NCI-H1694 treated with DMSO at 0.1 percent for 48 hours (cell line): Measurements from ENCODE around the gene GLYATL1B.
"Not testable (repeated sequence)": the region's sequence is repeated elsewhere in the genome, so short reads cannot be mapped to it uniquely, and the experiment has no call there.

Experiments used
- DNase-seq: peaks from one replicate; lab custom pipeline; 2025; lab: John Stamatoyannopoulos, UW

The GLYATL1B gene

GRCh38 chr11:59095972-59096575, 10.0 kb downstream of the GLYATL1B start:
- not testable (repeated sequence) for DNase-seq

DNA sequence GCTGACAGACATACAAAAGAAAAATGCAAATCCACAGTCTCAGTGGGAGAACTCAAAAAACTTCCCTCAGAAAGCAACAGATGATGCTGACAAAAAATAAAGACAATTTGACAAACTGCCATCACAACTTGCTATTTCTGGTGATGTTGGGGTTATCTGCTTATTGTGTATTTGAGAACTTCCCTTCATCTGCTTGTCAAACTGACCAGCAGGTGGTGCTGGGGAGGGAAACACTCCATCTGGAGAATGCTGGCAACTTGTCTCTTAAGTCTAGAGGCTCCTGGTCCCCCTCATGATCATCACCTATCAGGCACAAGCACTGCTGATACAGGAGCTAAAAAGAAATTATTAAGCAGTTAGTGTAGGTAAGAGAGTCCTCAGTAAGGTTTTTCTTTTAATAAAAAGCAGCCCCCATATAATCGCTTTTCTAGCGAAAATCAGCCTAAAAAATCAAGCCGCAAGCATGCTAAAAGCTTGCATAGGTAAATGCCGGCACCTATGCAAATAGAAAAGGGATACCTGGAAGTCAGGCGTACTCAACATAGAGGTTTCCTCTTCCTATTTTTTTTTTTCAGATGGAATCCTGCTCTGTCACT, 11.1 kb downstream of the GLYATL1B start:
- peak; percentile 34 for DNase-seq

- not testable (repeated sequence) for DNase-seq
Measured at GRCh38 chr11:59097938-59098337, 11.8 kb downstream of the GLYATL1B start.

GRCh38 chr11:59102259-59102765, 16.2 kb downstream of the GLYATL1B start:
- DNase-seq = no peak

GRCh38 chr11:59106363-59107336, 20.5 kb downstream of the GLYATL1B start, which contains the start of gene FAM111B:
Gene FAM111B (plus strand): TSS chr11:59107237. CDS start chr11:59109626, 2,389 bp downstream.
- DNase-seq = peak; percentile 93

GRCh38 chr11:59107721-59108120, 21.6 kb downstream of the GLYATL1B start:
- DNase-seq = peak; percentile 1

DNA sequence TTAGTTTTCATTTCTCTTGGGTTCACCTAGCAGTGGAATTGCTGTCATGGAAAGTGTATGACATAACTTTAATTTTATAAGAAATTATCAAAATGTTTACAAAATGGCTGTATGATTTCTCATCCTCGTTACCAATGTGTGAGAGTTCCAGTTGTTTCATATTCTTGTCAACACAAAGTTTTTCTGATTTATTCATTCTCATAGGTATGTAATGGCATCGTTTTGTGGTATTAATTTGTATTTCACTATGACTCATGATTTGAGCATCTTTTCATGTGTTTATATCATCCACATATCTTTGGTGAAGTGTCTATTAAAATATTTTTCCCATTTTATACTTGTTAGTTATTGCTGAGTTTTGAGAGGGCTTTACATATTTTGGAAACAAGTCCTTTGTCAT, 26.4 kb downstream of the GLYATL1B start:
- no peak for DNase-seq

- no peak for DNase-seq
Measured at GRCh38 chr11:59114344-59114743, 28.2 kb downstream of the GLYATL1B start.

DNA sequence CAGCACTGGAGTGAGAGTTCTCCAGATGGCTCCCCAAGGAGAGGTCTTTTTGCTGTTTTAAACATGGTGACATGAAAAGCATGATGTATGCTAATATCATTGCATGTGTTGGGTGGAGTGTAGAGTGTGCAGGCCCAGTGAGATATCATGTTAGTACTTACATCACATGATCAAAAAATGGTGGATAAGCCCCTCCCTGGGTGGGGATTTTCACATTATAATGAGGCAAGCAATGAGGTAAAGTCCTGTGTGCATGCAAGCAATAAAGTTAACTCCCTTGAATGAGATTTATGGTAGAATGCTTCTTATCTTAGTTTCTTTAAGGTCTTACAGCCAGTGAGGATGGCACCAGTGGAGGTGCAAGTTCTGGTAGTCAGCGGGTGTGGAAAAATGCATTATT, 29.4 kb downstream of the GLYATL1B start:
- no peak for DNase-seq

DNA sequence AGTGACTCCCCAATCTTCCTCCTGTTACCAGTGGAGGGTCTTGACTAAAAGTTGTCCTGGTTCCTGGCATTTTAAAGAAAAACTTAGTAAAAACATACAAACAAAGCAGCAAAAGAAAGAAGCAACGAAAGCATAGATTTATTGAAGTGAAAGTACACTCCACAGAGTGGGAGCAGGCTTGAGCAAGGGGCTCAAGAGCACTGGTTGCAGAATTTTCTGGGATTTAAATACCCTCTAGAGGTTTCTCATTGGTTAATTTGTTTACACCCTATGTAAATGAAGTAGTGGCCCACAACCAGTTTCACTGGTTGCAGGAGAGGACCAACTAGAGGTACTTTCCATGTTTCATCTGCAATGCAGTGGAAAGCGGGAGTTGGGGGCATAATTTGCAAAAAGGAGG, 31.7 kb downstream of the GLYATL1B start:
- DNase-seq = no peak

GRCh38 chr11:59119826-59120225, 33.7 kb downstream of the GLYATL1B start:
- DNase-seq = no peak

GRCh38 chr11:59135648-59136461, 49.7 kb downstream of the GLYATL1B start:
- DNase-seq = peak; percentile 38

- not testable (repeated sequence) for DNase-seq
Measured at GRCh38 chr11:59136551-59136950, 50.4 kb downstream of the GLYATL1B start.

GRCh38 chr11:59137190-59137589, 51.1 kb downstream of the GLYATL1B start:
- DNase-seq = no peak

DNA sequence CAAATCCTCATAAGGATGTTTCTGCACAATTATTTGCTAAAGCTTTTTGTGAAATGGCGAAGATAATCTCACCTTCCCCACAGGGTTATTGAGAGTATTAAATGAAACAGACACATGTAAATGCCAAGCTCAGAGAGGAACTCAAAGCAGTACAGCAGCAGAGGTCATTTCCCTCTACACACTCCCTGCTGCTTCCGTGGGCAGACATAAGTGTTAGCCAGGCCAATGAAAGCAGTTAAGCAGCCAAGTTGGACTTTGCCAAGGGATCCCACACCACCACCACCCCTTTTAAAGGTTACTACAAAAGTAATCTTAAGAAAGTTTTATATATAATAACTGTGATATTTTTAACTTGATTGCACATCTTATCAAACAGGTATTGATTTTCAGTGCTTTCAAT, 52.5 kb downstream of the GLYATL1B start:
- DNase-seq = no peak

DNA sequence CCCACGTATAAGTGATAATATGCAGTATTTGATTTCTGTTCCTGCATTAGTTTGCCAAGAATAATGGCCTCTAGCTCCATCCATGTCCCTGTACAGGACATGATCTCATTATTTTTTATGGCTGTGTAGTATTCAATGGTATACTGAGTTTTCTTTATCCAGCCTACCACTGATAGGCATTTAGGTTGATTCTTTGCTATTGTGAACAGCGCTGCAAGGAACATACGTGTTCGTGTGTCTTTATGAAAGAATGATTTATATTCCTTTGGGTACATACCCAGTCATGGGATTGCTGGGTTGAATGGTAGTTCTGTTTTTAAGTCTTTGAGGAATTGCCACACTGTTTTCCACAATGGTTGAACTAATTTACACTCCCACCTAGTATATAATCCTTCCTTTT, 55.1 kb downstream of the GLYATL1B start:
- DNase-seq = no peak

DNA sequence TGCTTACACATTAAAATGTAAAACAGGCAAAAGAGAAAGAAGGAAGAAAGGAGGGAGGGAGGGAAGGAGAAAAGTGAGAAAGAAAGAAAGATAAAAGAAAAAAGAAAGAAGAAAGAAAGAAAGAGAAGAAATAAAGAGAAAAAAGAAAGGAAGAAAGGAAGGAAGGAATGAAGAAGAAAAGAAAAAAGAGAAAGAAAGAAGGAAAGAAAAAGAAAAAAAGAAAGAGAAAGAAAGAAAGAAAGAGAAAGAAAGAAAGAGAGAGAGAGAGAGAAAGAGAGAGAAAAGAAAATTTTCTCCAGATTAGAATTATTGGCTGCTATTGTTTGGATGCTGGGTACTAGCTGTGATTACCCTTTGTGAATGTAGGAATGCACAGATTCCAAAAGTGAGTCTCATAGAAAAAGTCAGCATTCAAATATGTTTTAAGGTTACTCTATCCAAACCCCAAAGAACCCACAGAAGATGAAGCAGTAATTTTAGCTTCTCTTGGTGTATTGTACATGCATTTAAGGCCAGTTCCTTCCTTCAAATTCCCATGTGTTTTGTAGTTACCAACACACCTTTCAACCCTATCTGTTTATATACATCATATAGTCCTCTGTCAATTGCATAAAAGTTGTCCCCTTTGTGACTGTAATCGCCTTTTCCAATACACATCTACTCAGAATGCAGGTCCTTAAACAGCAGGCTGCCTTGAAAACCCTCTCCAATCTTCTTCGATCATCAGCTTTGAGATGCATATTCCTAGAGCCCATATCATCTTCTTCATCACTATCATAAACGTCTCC, 55.8 kb downstream of the GLYATL1B start:
- no peak for DNase-seq

- DNase-seq = peak; percentile 20
Measured at GRCh38 chr11:59142530-59143507, 56.7 kb downstream of the GLYATL1B start, which contains the start of gene FAM111A. Gene FAM111A (plus strand): TSS chr11:59142856. CDS start chr11:59148873, 6,017 bp downstream.

- DNase-seq = no peak
Measured at GRCh38 chr11:59144096-59144495, 58.0 kb downstream of the GLYATL1B start.
